ENCODE measurements around the gene TRAPPC3L. TPM values are rescaled to one million over a fixed set of nuclear protein-coding genes. Genes with fewer than 3 reads are reported as not detected.
A peak's percentile ranks its signal among the peaks of the same experiment; 100 is the strongest.

The TRAPPC3L gene
- total and polyA plus RNA-seq, 2 of the 13 experiments (the other 11 are each of a cell fraction or from before 2014, with no cell fraction given), result not detected

DNA sequence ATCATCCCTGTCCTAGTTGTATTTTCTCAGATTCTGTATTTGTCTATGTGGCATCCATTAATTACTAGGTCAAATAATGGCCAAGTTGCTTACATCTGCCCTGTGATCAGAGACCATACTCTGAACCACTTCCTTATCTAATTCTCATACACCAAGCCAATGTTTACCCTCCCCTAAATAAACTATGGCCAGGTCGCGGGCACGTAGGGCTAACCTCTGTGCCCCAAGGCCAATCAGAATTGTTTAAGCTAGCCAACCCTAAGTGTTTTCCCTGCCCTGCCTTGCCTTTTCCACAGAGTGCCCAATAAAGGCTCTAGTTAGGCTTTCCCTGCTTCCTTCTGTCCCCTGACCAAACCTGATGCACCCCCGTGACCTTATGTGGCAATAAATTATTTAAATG lies 5.3 kb upstream of the TRAPPC3L start (continued):
- TF ChIP-seq, protein P1, sequence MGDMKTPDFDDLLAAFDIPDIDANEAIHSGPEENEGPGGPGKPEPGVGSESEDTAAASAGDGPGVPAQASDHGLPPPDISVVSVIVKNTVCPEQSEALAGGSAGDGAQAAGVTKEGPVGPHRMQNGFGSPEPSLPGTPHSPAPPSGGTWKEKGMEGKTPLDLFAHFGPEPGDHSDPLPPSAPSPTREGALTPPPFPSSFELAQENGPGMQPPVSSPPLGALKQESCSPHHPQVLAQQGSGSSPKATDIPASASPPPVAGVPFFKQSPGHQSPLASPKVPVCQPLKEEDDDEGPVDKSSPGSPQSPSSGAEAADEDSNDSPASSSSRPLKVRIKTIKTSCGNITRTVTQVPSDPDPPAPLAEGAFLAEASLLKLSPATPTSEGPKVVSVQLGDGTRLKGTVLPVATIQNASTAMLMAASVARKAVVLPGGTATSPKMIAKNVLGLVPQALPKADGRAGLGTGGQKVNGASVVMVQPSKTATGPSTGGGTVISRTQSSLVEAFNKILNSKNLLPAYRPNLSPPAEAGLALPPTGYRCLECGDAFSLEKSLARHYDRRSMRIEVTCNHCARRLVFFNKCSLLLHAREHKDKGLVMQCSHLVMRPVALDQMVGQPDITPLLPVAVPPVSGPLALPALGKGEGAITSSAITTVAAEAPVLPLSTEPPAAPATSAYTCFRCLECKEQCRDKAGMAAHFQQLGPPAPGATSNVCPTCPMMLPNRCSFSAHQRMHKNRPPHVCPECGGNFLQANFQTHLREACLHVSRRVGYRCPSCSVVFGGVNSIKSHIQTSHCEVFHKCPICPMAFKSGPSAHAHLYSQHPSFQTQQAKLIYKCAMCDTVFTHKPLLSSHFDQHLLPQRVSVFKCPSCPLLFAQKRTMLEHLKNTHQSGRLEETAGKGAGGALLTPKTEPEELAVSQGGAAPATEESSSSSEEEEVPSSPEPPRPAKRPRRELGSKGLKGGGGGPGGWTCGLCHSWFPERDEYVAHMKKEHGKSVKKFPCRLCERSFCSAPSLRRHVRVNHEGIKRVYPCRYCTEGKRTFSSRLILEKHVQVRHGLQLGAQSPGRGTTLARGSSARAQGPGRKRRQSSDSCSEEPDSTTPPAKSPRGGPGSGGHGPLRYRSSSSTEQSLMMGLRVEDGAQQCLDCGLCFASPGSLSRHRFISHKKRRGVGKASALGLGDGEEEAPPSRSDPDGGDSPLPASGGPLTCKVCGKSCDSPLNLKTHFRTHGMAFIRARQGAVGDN (CRISPR knock-in tag; IDR thresholded peaks at IDR 0.05), result no peak
- TF ChIP-seq, protein P2, sequence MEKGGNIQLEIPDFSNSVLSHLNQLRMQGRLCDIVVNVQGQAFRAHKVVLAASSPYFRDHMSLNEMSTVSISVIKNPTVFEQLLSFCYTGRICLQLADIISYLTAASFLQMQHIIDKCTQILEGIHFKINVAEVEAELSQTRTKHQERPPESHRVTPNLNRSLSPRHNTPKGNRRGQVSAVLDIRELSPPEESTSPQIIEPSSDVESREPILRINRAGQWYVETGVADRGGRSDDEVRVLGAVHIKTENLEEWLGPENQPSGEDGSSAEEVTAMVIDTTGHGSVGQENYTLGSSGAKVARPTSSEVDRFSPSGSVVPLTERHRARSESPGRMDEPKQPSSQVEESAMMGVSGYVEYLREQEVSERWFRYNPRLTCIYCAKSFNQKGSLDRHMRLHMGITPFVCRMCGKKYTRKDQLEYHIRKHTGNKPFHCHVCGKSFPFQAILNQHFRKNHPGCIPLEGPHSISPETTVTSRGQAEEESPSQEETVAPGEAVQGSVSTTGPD (CRISPR knock-in tag; IDR thresholded peaks at IDR 0.05), result no peak
- TF ChIP-seq, protein P3, sequence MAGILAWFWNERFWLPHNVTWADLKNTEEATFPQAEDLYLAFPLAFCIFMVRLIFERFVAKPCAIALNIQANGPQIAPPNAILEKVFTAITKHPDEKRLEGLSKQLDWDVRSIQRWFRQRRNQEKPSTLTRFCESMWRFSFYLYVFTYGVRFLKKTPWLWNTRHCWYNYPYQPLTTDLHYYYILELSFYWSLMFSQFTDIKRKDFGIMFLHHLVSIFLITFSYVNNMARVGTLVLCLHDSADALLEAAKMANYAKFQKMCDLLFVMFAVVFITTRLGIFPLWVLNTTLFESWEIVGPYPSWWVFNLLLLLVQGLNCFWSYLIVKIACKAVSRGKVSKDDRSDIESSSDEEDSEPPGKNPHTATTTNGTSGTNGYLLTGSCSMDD (CRISPR knock-in tag; IDR thresholded peaks at IDR 0.05), result no peak
- TF ChIP-seq SP4 (CRISPR knock-in tag; IDR thresholded peaks at IDR 0.05), result no peak
- TF ChIP-seq ZNF138 (CRISPR knock-in tag; IDR thresholded peaks at IDR 0.05; ENCODE audit: low read depth), result no peak
- TF ChIP-seq CC2D1A (CRISPR knock-in tag; IDR thresholded peaks at IDR 0.05), result no peak
- no peak for TF ChIP-seq ZSCAN9 (CRISPR knock-in tag; IDR thresholded peaks at IDR 0.05; ENCODE audit: borderline replicate concordance)
- TF ChIP-seq ZBTB3 (CRISPR knock-in tag; IDR thresholded peaks at IDR 0.05; ENCODE audit: borderline replicate concordance, low read depth), result no peak
- TF ChIP-seq, protein P4, sequence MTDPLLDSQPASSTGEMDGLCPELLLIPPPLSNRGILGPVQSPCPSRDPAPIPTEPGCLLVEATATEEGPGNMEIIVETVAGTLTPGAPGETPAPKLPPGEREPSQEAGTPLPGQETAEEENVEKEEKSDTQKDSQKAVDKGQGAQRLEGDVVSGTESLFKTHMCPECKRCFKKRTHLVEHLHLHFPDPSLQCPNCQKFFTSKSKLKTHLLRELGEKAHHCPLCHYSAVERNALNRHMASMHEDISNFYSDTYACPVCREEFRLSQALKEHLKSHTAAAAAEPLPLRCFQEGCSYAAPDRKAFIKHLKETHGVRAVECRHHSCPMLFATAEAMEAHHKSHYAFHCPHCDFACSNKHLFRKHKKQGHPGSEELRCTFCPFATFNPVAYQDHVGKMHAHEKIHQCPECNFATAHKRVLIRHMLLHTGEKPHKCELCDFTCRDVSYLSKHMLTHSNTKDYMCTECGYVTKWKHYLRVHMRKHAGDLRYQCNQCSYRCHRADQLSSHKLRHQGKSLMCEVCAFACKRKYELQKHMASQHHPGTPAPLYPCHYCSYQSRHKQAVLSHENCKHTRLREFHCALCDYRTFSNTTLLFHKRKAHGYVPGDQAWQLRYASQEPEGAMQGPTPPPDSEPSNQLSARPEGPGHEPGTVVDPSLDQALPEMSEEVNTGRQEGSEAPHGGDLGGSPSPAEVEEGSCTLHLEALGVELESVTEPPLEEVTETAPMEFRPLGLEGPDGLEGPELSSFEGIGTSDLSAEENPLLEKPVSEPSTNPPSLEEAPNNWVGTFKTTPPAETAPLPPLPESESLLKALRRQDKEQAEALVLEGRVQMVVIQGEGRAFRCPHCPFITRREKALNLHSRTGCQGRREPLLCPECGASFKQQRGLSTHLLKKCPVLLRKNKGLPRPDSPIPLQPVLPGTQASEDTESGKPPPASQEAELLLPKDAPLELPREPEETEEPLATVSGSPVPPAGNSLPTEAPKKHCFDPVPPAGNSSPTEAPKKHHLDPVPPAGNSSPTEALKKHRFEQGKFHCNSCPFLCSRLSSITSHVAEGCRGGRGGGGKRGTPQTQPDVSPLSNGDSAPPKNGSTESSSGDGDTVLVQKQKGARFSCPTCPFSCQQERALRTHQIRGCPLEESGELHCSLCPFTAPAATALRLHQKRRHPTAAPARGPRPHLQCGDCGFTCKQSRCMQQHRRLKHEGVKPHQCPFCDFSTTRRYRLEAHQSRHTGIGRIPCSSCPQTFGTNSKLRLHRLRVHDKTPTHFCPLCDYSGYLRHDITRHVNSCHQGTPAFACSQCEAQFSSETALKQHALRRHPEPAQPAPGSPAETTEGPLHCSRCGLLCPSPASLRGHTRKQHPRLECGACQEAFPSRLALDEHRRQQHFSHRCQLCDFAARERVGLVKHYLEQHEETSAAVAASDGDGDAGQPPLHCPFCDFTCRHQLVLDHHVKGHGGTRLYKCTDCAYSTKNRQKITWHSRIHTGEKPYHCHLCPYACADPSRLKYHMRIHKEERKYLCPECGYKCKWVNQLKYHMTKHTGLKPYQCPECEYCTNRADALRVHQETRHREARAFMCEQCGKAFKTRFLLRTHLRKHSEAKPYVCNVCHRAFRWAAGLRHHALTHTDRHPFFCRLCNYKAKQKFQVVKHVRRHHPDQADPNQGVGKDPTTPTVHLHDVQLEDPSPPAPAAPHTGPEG (CRISPR knock-in tag; IDR thresholded peaks at IDR 0.05), result no peak
- TF ChIP-seq, protein P5, sequence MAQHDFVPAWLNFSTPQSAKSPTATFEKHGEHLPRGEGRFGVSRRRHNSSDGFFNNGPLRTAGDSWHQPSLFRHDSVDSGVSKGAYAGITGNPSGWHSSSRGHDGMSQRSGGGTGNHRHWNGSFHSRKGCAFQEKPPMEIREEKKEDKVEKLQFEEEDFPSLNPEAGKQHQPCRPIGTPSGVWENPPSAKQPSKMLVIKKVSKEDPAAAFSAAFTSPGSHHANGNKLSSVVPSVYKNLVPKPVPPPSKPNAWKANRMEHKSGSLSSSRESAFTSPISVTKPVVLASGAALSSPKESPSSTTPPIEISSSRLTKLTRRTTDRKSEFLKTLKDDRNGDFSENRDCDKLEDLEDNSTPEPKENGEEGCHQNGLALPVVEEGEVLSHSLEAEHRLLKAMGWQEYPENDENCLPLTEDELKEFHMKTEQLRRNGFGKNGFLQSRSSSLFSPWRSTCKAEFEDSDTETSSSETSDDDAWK (CRISPR knock-in tag; IDR thresholded peaks at IDR 0.05), result no peak
- TF ChIP-seq, protein P6, sequence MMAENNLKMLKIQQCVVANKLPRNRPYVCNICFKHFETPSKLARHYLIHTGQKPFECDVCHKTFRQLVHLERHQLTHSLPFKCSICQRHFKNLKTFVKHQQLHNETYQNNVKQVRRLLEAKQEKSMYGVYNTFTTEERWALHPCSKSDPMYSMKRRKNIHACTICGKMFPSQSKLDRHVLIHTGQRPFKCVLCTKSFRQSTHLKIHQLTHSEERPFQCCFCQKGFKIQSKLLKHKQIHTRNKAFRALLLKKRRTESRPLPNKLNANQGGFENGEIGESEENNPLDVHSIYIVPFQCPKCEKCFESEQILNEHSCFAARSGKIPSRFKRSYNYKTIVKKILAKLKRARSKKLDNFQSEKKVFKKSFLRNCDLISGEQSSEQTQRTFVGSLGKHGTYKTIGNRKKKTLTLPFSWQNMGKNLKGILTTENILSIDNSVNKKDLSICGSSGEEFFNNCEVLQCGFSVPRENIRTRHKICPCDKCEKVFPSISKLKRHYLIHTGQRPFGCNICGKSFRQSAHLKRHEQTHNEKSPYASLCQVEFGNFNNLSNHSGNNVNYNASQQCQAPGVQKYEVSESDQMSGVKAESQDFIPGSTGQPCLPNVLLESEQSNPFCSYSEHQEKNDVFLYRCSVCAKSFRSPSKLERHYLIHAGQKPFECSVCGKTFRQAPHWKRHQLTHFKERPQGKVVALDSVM (CRISPR knock-in tag; IDR thresholded peaks at IDR 0.05), result no peak
- TF ChIP-seq SAP130 (CRISPR knock-in tag; IDR thresholded peaks at IDR 0.05; ENCODE audit: low read depth), result peak; percentile 55; the same call in 1 of the 2 replicates
- TF ChIP-seq SAFB2 (CRISPR knock-in tag; IDR thresholded peaks at IDR 0.05; ENCODE audit: borderline replicate concordance, low read depth), result no peak

All from HepG2 (cell line).